Mucosa of descending colon (tissue), 3 donors: Measurements from ENCODE around the gene USE1. TPM values are rescaled to one million over a fixed set of nuclear protein-coding genes. Genes with fewer than 3 reads are reported as not detected.

ENCODE experiments used
- ATAC-seq: fragments of 200-7000 bp; cut with Tn5 transposase; one replicate; pipeline ENCODE4 v1.9.1; 2020; ENCODE audit warnings: mild to moderate bottlenecking, moderate library complexity
- DNase-seq, 3 donors: peaks; one replicate each; pipeline ENCODE4 v3.0.0-alpha.2; 2020
- H3K36me3 ChIP-seq: fragments of 200-600 bp; one replicate; pipeline ENCODE4 v1.8.0; 2021; ENCODE audit warnings: low read depth, mild to moderate bottlenecking
- H3K4me1 ChIP-seq: fragments of 200-600 bp; one replicate; pipeline ENCODE4 v1.8.0; 2021; ENCODE audit warnings: low read depth, mild to moderate bottlenecking
- H3K4me3 ChIP-seq: fragments of 200-600 bp; one replicate; pipeline ENCODE4 v1.8.0; 2021; ENCODE audit warnings: mild to moderate bottlenecking
- H3K9me3 ChIP-seq: fragments of 200-600 bp; one replicate; pipeline ENCODE4 v1.8.0; 2021; ENCODE audit warnings: mild to moderate bottlenecking
- intact Hi-C, 2 donors: fragments of 100-400 bp; cut with DNase I in 1 of 2; cut with micrococcal nuclease in 1 of 2; formaldehyde crosslinking; loops; one replicate each; pipeline versions ENCODE4 v1.11.0 to v1.11.1; 2022; cut with DNase I, micrococcal nuclease
- total RNA-seq, 3 donors: library from RNA; stranded (reverse); fragmentation: NEBNext Ultra II Directional in 2 of 3; extraction: Animal tissue kit (Norgen Biotek cat#: 25700) in 2 of 3; gene quantifications; one replicate each; pipeline versions ENCODE4 v1.2.1 to v1.2.4, GENCODE V29; 2021 to 2023
- TF ChIP-seq, protein P1 (sequence below): fragments of 200-600 bp; IDR thresholded peaks from one replicate; pipeline ENCODE4 v1.8.0; 2022; ENCODE audit warnings: antibody characterized with exemption, mild to moderate bottlenecking
- donor health status: DM: no; HTN: no; CAD: no; lungs with moderate emphysema.
- donor health status: DM: no; HTN: no; CAD: no.
- donor health status: DM: no; HTN: yes; CAD: no.

The USE1 gene
- total RNA-seq, 3 donors from 2014 or later = 17.4 to 31.2 (median 28.0) TPM

- Histone ChIP-seq H3K9me3 (no peaks in the 10 kb centered on the region), H3K36me3 (no peaks in the 10 kb centered on the region), H3K4me1 (peaks cover 34% of the 10 kb centered on the region), H3K4me3 (no peak overlapping the region)
- ATAC-seq = no peak
- TF ChIP-seq, protein P1, sequence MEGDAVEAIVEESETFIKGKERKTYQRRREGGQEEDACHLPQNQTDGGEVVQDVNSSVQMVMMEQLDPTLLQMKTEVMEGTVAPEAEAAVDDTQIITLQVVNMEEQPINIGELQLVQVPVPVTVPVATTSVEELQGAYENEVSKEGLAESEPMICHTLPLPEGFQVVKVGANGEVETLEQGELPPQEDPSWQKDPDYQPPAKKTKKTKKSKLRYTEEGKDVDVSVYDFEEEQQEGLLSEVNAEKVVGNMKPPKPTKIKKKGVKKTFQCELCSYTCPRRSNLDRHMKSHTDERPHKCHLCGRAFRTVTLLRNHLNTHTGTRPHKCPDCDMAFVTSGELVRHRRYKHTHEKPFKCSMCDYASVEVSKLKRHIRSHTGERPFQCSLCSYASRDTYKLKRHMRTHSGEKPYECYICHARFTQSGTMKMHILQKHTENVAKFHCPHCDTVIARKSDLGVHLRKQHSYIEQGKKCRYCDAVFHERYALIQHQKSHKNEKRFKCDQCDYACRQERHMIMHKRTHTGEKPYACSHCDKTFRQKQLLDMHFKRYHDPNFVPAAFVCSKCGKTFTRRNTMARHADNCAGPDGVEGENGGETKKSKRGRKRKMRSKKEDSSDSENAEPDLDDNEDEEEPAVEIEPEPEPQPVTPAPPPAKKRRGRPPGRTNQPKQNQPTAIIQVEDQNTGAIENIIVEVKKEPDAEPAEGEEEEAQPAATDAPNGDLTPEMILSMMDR = no peak
- peak in 2 of 3 donors; percentile 56 to 58 for DNase-seq
- intact Hi-C loops = no loop called here
Observed at GRCh38 chr19:17249887-17250548, 34.9 kb downstream of the USE1 start.

GRCh38 chr19:17254636-17255035, 39.5 kb downstream of the USE1 start:
- intact Hi-C loops = no loop called here
- ATAC-seq (no peak), DNase-seq (no peak)
- Histone ChIP-seq H3K36me3 (no peaks in the 10 kb centered on the region), H3K4me1 (peaks cover 2% of the 10 kb centered on the region), H3K4me3 (no peak overlapping the region), H3K9me3 (no peaks in the 10 kb centered on the region)
- TF ChIP-seq, protein P1 = no peak

DNA sequence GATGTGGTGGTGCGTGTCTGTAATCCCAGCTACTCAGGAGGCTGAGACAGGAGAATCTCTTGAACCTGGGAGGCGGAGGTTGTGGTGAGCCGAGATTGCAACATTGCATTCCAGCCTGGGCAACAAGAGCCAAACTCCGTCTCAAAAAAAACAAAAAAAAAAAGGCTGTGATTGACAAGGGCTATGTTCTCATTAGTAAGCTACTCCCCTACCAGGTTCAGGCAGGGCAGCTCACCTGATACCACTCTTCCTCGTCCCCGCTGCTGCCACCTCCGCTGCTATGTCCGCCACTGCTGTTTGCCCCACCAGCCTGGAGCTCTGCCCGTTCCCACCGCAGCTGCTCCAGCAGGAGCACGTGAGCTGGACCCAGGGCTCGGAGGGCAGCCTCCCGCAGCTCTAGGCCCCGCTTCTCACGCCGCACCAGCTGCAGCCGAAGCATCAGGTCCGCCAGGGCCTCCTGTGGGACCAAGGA, 40.0 kb downstream of the USE1 start:
- Histone ChIP-seq H3K4me1 (no peaks in the 10 kb centered on the region), H3K4me3 (no peak overlapping the region), H3K9me3 (no peaks in the 10 kb centered on the region), H3K36me3 (no peaks in the 10 kb centered on the region)
- TF ChIP-seq, protein P1 = no peak
- DNase-seq = no peak
- intact Hi-C loops = no loop called here
- ATAC-seq = peak; percentile 54

- DNase-seq (no peak), ATAC-seq (no peak)
- Histone ChIP-seq H3K4me1 (no peaks in the 10 kb centered on the region), H3K4me3 (no peak overlapping the region), H3K9me3 (no peaks in the 10 kb centered on the region), H3K36me3 (no peaks in the 10 kb centered on the region)
- intact Hi-C loops = no loop called here
- TF ChIP-seq, protein P1 = no peak
Observed at GRCh38 chr19:17256130-17256529, 41.0 kb downstream of the USE1 start.

DNA sequence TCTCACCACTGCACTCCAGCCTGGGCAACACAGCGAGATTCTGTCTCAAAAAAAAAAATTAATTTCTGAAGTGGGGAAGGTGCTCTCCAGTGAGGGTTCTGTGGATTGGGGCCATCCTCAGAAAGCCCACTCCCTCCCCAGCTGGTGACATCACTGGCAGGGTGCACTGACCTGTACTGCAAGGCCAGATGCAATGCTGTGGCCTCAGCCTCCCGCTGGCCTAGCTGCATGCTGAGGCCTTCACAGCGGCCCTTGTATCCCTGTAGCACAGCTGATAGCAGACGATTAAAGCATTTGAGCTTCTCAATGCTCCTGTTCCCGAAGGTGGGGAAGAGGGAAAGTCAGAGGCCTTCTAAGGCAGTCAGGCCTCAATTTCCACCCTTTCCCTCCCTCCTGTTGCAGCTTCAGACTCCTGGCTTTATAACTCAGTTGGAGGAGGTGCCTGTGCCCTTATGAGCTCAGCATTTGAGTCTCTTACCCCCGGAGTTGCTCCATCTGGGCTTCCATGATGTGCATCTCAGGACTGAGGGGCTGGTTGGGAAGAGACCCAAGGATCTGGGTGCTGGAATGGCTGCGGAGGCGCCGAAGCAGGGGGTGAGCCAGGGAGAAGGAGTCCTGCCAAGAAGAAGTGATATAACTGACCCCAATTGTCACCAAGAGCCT, 44.1 kb downstream of the USE1 start:
- intact Hi-C loops = no loop called here
- DNase-seq (no peak), ATAC-seq (no peak)
- H3K4me3 ChIP-seq = no peak overlapping the region
- no peaks in the 10 kb centered on the region for H3K36me3 ChIP-seq
- no peaks in the 10 kb centered on the region for H3K9me3 ChIP-seq
- TF ChIP-seq, protein P1 = no peak
- H3K4me1 ChIP-seq = no peaks in the 10 kb centered on the region
